ENCODE results near the gene FILIP1L.

Gene FILIP1L

DNA sequence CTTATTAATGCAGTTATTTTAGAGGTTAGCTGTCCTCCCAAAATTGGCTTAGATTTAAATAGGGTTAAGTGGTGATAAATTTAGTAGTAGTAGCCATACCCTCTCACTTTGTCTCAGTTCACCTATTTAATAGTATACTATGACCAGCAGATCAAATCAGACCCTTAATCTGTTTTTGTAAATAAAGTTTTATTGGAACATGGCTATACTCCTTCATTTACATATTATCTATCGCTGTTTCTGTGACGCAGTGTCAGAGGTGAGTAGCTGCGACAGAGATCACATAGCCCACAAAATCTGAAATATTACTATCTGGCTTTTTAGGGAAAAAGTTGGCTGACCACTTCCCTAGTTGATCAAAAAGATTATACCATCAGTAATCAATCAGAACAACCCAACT lies 113.2 kb downstream of the FILIP1L start:
- DNase-seq (ENCODE audit: low spot score): no peak
- TF ChIP-seq, protein P1, sequence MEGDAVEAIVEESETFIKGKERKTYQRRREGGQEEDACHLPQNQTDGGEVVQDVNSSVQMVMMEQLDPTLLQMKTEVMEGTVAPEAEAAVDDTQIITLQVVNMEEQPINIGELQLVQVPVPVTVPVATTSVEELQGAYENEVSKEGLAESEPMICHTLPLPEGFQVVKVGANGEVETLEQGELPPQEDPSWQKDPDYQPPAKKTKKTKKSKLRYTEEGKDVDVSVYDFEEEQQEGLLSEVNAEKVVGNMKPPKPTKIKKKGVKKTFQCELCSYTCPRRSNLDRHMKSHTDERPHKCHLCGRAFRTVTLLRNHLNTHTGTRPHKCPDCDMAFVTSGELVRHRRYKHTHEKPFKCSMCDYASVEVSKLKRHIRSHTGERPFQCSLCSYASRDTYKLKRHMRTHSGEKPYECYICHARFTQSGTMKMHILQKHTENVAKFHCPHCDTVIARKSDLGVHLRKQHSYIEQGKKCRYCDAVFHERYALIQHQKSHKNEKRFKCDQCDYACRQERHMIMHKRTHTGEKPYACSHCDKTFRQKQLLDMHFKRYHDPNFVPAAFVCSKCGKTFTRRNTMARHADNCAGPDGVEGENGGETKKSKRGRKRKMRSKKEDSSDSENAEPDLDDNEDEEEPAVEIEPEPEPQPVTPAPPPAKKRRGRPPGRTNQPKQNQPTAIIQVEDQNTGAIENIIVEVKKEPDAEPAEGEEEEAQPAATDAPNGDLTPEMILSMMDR (IDR thresholded peaks at IDR 0.05; ENCODE audit: extremely low read depth, missing control alignments): no peak

DNA sequence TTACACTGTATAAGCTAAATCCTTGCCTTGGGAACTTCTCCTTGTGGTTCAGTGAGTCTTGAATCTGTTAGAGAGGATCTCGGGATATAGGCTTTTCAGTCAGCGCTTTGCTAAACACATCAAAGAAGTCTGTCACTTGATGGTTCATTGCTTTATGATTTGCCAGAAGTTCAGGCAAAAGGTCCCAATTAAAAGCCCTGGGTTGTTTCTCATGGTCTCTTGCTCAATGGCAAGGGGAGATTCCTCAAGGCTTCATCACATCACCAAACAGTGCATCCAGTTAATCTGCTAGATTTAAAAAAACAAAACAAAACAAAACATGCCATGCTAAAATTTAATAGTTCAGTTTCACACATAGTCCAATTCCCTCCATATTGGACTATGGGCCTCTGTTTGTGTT lies 114.8 kb downstream of the FILIP1L start:
- DNase-seq (ENCODE audit: low spot score): no peak

DNA sequence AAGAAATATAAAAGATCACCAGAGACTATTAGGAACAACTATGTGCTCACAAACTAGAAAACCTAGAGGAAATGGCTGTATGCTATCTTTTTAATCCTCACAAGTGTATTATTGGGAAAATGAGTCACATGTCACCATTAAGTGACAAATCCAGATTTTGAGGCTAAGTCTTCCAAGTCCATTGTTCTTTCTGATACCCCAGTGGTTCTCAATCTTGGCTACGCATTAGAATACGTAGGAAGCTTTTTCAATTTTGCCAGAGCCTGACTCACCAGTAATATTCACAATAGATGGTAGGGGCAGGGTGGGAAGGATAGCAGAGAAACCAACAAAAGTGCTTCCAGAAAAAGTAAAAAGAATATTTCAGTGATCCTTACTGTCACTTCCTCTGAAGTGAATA lies 117.0 kb downstream of the FILIP1L start:
- no peak for DNase-seq (ENCODE audit: low spot score)
- TF ChIP-seq, protein P1 (IDR thresholded peaks at IDR 0.05; ENCODE audit: extremely low read depth, missing control alignments): no peak

More for the DNA sequence above, 114.8 kb downstream of the FILIP1L start:
- TF ChIP-seq, protein P1 (IDR thresholded peaks at IDR 0.05; ENCODE audit: extremely low read depth, missing control alignments): no peak

DNA sequence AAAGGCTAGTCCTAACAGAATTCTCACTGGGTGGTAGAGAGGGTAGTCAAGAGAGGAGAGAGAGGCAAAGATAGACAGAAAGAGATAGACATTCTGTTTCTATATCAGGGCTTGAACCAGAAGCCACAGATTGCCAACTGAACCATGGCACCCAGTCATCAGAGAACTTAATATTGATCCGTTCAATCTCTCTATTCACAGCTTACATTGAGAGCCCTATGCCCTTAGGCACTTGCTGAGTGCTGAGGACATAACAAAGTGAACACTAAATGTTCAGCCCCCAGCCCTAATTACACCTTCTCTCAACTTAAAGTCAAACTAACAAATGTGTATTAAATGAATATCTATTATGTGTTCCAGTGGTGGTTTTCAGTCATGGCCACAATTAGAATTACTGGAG lies 124.1 kb downstream of the FILIP1L start:
- DNase-seq (ENCODE audit: low spot score): no peak
- TF ChIP-seq, protein P1 (IDR thresholded peaks at IDR 0.05; ENCODE audit: extremely low read depth, missing control alignments): no peak

DNA sequence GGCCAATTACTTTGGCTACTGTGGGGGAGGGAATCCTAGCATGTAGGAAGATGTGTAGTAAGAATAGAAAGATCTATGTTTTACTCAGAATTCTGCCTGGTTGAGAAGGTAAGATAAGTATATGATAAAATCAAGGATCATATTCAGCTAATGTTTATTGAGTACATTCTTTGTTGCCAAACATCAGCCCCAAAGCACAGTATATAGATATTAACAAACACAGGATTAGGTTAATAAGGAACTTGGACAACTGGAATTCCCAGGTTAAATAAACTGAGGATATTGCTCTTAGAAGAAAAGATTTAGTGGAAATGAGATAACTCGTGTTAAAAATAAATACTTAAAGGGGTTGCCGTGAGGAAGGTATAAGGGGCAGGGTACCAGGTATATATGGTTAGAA lies 129.6 kb downstream of the FILIP1L start:
- TF ChIP-seq, protein P1 (IDR thresholded peaks at IDR 0.05; ENCODE audit: extremely low read depth, missing control alignments): no peak
- no peak for DNase-seq (ENCODE audit: low spot score)

DNA sequence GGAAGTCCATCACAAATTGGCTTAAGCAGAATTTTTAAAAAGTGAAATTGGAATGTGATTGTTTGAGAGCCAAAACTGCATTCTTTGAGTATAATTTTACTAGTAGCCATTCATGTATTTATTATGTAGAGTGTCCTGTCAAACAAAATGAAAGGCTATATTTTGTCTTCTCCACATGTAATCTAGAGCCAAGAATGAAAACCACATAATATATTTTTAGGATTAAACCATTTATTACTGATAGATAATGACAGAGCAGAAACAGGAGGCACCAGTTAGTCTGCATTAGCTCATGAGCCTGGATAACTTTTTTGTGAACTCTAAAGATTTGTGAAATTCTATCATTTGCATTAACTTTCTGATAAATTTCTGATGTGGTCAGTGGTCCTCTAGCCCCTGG lies 130.2 kb downstream of the FILIP1L start:
- DNase-seq (ENCODE audit: low spot score): no peak
- TF ChIP-seq, protein P1 (IDR thresholded peaks at IDR 0.05; ENCODE audit: extremely low read depth, missing control alignments): no peak

DNA sequence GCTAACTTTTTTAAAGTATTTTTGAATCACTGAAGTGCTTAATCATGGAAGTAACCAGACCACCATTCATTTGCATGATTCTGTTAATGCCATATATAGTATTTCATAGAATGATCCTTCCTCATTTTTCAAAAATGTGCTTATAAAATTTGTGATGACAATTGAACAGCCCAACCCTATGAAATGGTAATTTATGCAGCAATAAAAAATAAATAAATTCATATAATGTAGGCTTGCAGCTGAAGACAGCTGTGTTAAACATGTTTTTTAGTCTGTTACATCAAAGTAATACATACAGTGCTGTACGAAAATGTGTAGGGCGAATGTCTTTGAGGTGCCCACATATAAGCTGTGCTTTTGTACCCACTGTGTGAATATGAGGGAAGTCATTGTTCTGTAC lies 131.7 kb downstream of the FILIP1L start:
- TF ChIP-seq, protein P1 (IDR thresholded peaks at IDR 0.05; ENCODE audit: extremely low read depth, missing control alignments): no peak
- no peak for DNase-seq (ENCODE audit: low spot score)
